Measurements from ENCODE around the gene DTHD1.
A peak's percentile ranks its signal among the peaks of the same experiment; 100 is the strongest.

The DTHD1 gene

DNA sequence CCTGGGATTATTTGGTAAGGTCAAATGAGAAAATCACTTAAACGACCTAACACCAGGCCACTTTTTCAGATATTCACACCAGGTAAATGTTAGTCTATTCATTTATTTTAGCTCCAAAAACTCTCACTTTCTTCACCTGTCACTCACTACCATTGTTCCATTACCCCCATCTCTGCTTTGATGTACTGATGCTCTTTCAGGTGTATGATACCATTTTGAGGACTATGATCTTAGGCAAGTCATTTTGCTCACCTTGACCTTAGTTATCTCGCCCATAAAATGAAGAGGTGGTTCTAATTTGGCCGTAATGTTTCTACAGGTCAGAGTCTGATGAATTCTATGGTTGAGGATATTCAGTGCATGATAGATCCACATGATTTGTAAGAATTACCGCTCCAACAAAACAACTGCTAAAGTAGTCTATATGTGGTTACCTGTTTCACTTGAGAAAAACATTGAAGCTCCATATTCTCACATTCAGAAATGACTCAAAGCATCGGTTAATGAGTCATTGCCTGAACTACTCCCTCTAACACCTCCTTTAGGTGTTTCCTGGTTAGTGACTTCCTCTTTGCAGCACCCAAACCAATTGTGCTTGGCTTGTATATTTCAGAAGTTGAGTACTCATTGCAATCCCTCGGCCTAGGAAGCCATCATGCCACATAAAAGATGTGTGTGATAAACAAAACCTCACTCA lies 4.5 kb downstream of the DTHD1 start:
- H3K4me3 ChIP-seq (ENCODE audit: low read length), result no peak overlapping the region
- no peak for TF ChIP-seq ZNF274 (IDR thresholded peaks at IDR 0.05; ENCODE audit: low read depth, low read length)

DNA sequence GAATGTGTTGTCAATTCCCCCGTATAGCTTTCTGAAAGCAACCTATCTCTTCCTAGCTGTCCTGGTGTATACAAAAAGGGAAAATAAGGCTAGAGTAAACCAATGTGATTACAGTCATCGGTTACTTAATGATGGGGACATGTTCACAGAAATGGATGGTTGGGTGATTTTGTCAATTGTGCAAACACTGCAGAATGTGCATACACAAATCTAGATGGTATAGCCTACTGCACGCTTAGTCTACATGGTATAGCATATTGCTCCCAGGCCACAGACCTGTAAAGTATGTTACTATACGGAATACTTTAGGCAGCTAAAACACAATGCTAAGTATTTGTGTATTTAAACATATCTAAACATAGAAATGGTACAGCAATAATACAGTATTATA lies 5.1 kb downstream of the DTHD1 start:
- TF ChIP-seq ZNF274 (IDR thresholded peaks at IDR 0.05; ENCODE audit: low read depth, low read length), result no peak
- H3K4me3 ChIP-seq (ENCODE audit: low read length), result no peak overlapping the region

DNA sequence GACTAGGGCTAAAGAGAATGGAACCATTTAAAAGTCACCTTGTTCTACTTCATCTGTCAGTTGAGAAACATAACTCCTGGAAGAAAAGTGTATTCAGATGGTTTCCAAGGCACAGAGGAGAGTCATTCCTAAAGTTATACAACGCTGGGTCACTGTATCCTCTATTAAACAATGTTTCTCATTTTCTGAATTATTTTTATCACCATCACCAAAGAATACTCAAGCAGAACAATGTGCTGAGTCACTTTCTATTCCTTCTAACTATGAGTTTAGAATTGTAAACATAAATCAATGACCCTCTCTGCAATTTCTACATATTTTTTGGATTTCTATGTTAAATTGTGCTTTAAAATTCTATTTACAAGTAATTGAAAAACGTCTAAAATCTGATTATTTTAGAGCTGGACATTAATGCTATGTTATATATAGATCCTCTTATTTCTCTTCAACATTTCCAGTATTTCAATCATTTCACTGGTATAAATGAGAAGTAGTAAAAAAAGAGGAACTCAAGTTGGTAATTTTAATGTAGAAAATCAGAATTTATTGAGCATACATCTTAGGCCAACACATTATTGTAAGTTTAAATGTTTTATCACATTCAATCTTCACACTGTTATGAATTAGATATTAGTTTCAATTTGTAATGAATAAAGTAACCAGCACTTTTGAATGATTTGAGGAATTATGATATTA lies 7.5 kb downstream of the DTHD1 start:
- no peak for TF ChIP-seq ZNF274 (IDR thresholded peaks at IDR 0.05; ENCODE audit: low read depth, low read length)
- no peak overlapping the region for H3K4me3 ChIP-seq (ENCODE audit: low read length)

DNA sequence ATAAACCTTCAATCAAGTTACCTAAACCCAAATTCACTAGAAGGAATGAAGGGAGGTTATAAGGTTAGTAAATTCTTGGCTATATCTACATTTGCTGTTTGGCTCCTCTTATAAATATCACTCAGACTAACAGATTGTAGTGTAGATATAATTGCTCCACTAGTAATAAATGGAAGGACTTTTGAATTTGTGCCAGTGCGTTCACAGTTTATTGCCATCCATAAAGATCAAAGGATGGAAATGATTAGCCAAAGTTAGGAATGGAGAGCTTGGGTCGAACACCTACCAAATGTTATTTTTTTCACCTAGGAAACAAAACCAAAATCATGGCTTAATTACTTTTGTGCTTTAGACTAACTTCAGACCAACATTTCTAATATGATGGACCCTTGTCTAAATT lies 9.2 kb downstream of the DTHD1 start:
- no peak for TF ChIP-seq ZNF274 (IDR thresholded peaks at IDR 0.05; ENCODE audit: low read depth, low read length)
- no peak overlapping the region for H3K4me3 ChIP-seq (ENCODE audit: low read length)

DNA sequence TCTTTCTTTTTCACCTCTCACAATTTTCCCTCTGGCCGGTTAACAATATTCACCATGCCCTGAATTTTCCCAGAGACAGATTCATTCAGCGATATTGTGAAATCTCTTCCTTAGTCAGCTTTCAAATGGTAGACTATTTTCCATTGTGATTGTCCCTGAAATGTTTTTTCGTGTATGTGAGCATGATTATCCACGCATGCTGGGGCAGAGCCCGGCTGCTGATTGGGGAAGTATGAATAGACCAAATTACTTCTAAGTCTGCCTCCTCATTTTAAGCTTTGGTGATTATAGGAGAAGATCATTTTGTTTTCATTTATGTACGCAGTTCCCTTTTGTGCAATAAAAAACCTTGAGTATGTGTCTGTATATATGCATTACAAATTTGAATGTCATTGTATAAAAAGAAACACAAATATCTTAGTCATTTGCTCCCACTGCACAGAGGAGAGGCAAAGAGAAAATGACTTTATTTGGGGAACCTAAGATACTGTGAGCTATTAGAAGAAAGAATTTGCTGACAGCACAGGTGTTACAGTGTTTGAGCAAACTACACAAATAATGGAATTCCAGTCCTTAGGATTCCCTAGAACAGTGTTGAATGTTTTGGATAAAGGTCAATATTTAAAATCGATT lies 11.3 kb downstream of the DTHD1 start:
- TF ChIP-seq ZNF274 (IDR thresholded peaks at IDR 0.05; ENCODE audit: low read depth, low read length), result no peak
- H3K4me3 ChIP-seq (ENCODE audit: low read length), result no peak overlapping the region

DNA sequence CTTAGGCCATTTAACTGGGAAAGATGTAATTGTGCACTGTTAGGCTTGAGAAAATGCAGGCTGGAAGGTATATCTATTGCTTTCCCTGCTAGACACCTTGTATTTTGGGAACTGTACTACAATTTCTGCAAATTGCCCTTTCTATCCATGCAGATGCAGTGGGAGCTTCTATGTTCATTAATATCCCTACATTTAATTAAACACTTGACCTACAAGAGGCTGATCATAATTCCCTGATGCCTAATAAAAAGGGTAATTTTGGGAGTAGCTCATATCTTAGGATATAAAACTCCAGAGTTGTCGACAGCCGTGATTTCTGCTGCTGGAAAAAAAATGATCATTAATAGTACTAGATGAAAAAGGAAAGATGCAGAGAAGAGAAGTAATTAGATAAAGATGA lies 19.7 kb downstream of the DTHD1 start:
- TF ChIP-seq ZNF274 (IDR thresholded peaks at IDR 0.05; ENCODE audit: low read depth, low read length), result no peak
- no peak overlapping the region for H3K4me3 ChIP-seq (ENCODE audit: low read length)

DNA sequence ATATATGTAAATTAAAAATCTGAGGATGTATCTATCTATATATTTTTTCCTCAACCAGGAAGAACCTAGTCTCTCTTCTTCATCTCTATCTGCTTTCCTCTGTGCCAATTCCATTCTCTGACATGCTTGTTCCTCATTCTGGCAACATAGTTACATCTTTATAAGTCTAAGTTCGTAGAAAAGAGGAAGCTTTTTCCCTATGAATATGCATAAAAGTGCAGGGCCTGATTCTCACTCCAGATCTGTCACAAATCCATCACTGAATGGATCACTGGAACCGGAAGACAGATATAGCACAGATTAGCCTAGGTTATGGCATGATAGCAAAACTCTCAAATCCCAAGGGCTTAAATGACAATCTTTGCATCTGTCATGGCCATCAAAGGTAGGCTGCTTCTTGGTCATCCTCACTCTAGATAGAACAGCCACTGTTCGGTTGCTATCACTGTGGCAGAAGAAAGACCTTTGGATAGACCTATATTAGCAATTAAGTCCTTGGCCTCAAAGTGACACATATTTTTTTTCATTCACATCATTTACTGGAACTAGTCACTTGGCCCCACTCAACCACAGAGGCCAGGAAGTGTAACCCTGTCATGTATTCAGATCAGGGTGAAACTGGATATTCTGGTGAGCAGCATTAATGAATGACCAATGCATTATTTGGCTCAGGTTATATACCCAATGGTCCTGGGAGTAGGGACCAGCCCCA lies 22.2 kb downstream of the DTHD1 start:
- peak overlapping the region; percentile 36; the same call in 1 of the 2 replicates for H3K4me3 ChIP-seq (ENCODE audit: low read length)
- no peak for TF ChIP-seq ZNF274 (IDR thresholded peaks at IDR 0.05; ENCODE audit: low read depth, low read length)

DNA sequence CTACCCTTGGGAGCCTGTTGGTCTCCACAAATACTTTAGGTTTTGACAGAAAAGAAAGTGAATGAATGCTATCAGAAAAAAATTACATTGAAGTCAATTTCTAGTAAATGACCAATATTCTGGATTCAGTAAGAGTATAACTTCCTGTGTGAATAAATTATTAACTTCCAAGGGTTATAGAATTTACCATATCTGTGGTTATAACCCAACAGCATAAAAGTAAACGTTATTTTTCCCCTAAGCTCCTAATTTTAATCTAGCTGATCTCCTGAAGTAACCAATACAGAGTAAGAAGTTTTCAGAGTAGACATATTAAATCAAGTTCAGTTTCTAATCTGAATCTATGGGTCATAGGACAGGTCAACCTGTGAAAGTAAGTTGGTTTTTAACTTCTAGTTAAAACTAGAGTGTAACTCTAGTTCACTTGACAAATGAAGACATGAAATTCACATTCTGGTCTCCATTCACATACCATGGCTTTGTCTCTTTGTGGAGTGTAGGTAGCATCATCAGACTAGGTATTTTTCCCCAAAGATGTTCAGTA lies 22.8 kb downstream of the DTHD1 start:
- no peak overlapping the region for H3K4me3 ChIP-seq (ENCODE audit: low read length)
- no peak for TF ChIP-seq ZNF274 (IDR thresholded peaks at IDR 0.05; ENCODE audit: low read depth, low read length)

DNA sequence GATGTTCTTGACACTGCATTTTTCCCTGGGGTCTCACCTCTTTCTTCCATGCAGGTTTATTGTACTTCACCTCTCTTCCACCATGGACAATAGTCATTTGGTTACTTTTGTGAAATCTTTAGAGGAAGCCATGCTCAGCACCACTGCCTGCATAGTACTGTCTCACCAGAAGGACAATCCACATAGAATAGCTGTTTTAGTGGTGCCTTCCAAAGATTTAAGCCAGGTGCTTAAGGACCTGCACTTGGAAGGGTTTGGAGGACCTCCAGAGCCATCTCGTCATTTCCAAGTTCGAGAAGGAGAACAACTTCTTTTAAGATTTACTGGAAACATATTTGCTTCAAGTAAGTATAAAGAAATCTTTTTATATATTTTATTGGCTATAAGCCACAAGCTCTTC lies 26.7 kb downstream of the DTHD1 start:
- H3K4me3 ChIP-seq (ENCODE audit: low read length), result no peak overlapping the region
- TF ChIP-seq ZNF274 (IDR thresholded peaks at IDR 0.05; ENCODE audit: low read depth, low read length), result no peak

DNA sequence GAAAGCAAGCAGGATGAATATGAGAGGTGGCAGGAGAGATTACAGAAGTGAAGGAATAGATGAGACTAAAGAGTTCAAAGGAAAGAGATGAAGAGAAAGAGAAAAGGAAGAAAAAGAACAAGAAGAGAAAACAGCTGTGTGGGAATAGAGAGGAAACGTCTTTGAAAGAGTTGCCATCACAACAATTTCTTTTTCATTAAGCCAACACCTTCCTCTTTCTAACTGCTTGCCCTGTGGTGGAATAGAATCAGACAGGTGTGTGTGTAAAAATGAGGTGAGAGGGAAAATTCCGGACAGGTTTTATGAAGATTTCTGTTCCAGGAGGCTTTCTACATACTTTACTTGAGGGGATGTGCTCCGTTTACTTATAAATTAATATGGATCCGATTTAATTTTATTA lies 28.8 kb downstream of the DTHD1 start:
- H3K4me3 ChIP-seq (ENCODE audit: low read length), result no peak overlapping the region
- no peak for TF ChIP-seq ZNF274 (IDR thresholded peaks at IDR 0.05; ENCODE audit: low read depth, low read length)

DNA sequence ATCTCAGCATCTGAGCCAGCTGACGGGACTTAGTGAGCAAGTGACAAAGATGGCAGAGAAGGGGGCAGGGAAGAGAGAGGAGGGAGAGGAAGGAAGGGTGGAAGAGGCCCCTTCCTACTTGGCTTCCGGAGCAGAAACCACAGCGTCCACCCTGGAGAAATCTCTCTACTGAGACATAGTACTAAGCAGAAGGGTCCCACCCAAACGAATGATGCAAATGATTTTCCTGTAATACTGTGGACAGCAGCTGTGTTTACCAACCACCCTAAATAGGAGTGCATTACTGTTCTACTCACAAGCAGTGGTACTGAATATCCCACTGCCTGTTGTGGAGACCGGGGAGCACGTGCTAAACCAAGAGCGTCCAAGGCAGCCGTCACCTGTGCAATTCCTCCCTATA lies 29.4 kb downstream of the DTHD1 start:
- no peak for TF ChIP-seq ZNF274 (IDR thresholded peaks at IDR 0.05; ENCODE audit: low read depth, low read length)
- no peak overlapping the region; the same call in 1 of the 2 replicates for H3K4me3 ChIP-seq (ENCODE audit: low read length)

DNA sequence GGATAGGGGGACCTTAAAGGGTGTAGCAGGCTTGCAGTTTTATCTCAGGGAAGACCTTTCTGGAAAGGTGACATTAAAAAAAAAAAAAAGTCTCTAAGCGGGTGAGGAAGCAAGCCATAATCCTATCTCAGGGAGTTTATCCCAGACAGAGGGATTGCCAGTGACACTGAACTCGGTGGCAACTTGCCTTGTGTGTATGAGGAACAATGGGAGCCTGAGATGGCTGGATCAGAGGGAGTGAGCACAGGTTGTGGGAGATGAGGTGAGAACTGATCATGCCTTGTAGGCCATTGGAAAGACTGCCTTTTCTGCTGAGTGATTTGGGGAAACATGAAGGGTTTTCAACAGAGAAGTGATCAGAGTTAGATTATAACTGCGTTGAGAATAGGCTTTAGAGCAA lies 31.1 kb downstream of the DTHD1 start:
- TF ChIP-seq ZNF274 (IDR thresholded peaks at IDR 0.05; ENCODE audit: low read depth, low read length), result no peak
- H3K4me3 ChIP-seq (ENCODE audit: low read length), result no peak overlapping the region

DNA sequence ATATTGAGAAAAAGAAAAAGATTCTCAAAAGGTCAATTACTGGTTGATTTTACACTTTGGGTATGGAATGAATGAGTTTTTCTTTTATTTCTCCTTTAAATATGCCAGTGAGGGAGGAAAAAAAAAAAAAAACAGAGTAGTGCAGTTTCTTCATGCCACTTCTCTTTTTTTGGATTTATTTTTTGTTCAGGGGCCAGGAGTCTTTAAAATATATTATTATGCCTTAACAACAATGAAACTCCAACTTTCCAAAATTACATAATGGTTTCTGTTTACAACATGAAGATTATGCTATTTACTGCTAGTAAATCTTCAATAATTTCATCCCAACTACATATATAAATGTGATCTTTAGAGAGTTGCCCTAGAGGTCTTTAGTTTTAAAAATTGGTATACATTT lies 31.9 kb downstream of the DTHD1 start:
- no peak for TF ChIP-seq ZNF274 (IDR thresholded peaks at IDR 0.05; ENCODE audit: low read depth, low read length)
- H3K4me3 ChIP-seq (ENCODE audit: low read length), result no peak overlapping the region

DNA sequence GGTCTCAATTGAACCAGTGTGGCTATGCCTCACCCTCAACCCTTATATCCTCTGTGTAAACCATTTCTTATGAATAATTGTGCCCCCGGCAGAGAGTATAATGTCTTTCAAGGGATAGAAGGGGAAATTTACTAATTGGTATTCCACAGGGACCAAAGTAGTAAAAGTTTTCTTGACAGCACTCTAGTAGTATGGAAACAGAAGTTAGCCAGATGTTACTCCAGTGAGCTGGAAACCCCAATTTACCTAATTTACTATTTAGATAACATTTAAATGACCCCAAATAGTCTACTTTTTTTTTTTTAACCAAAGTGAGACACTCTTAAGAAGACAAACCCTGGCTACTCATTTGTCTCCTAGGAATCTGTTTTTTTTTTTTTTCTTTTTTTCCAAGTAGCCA lies 32.3 kb downstream of the DTHD1 start:
- no peak for TF ChIP-seq ZNF274 (IDR thresholded peaks at IDR 0.05; ENCODE audit: low read depth, low read length)
- no peak overlapping the region for H3K4me3 ChIP-seq (ENCODE audit: low read length)

Data from GM08714 (cell line).